NCI-H2029 (cell line): ENCODE results near the gene PROCR.
"Not testable (repeated sequence)": the region's sequence is repeated elsewhere in the genome, so short reads cannot be mapped to it uniquely, and the experiment has no call there.

Experiments
- DNase-seq: peaks from one replicate; lab custom pipeline; 2025; lab: John Stamatoyannopoulos, UW

Gene PROCR

GRCh38 chr20:35165221-35166185, 6.4 kb upstream of the PROCR start:
- no peak for DNase-seq

- no peak for DNase-seq
Measured at GRCh38 chr20:35166242-35166830, 5.5 kb upstream of the PROCR start.

GRCh38 chr20:35167787-35168186, 4.1 kb upstream of the PROCR start:
- no peak for DNase-seq

- DNase-seq, result not testable (repeated sequence)
Measured at GRCh38 chr20:35168701-35169409, 3.0 kb upstream of the PROCR start.

GRCh38 chr20:35171438-35171752, 477 bp upstream of the PROCR start:
- DNase-seq, result no peak

- DNase-seq, result no peak
Measured at GRCh38 chr20:35172434-35172806, 548 bp downstream of the PROCR start.

GRCh38 chr20:35173576-35174192, 1.8 kb downstream of the PROCR start:
- DNase-seq, result no peak

- no peak for DNase-seq
Measured at GRCh38 chr20:35174458-35175216, 2.8 kb downstream of the PROCR start.

- DNase-seq, result no peak
Measured at GRCh38 chr20:35176132-35176531, 4.3 kb downstream of the PROCR start.

- DNase-seq, result no peak
Measured at GRCh38 chr20:35179292-35180212, 7.7 kb downstream of the PROCR start.

GRCh38 chr20:35180266-35180665, 8.4 kb downstream of the PROCR start:
- DNase-seq, result no peak

- DNase-seq, result no peak
Measured at GRCh38 chr20:35181731-35182130, 9.9 kb downstream of the PROCR start.

GRCh38 chr20:35186691-35187289, 14.9 kb downstream of the PROCR start:
- DNase-seq, result not testable (repeated sequence)

GRCh38 chr20:35187584-35188190, 15.8 kb downstream of the PROCR start:
- DNase-seq, result no peak

GRCh38 chr20:35189223-35189622, 17.4 kb downstream of the PROCR start:
- not testable (repeated sequence) for DNase-seq

- no peak for DNase-seq
Measured at GRCh38 chr20:35190556-35190955, 18.7 kb downstream of the PROCR start.

GRCh38 chr20:35191419-35192117, 19.7 kb downstream of the PROCR start:
- no peak for DNase-seq

- DNase-seq, result no peak
Measured at GRCh38 chr20:35192118-35192872, 20.4 kb downstream of the PROCR start.
